Spleen (tissue), 11 donors: Measurements from ENCODE around the gene OR3A2. TPM values are rescaled to one million over a fixed set of nuclear protein-coding genes. Genes with fewer than 3 reads are reported as not detected.

Source experiments
- polyA plus RNA-seq, 3 donors: library from polyadenylated mRNA; stranded (reverse); fragments of 200-250 nt; gene quantifications; one replicate each; pipeline ENCODE4 v1.2.1, GENCODE V29; 2013
- small RNA-seq, 4 donors: library from RNA; depleted of rRNA; stranded (forward); fragments of <200 nt; gene quantifications; one replicate each; pipeline ENCODE3, GENCODE V24; 2016
- total RNA-seq, 7 donors: library from RNA; depleted of rRNA in 3 of 7; stranded (reverse); fragments of >200 nt in 3 of 7; fragmentation: NEBNext Ultra II Directional in 4 of 7; extraction: Animal tissue kit (Norgen Biotek cat#: 25700) in 4 of 7; gene quantifications; one replicate each; pipeline versions ENCODE4 v1.1.0 to v1.2.1, GENCODE V29; 2016 to 2021
- donor health status: healthy with polysubstance abuse.
- donor health status: DM: no; HTN: no; CAD: no; lungs with moderate emphysema.
- donor health status: DM: no; HTN: no; CAD: no.
- donor health status: Bipolar disorder and iron deficiency.
- donor health status: healthy.
- donor health status: DM: no; HTN: no; CAD: no.
- donor health status: DM: yes; HTN: yes; CAD: no.

The OR3A2 gene
- total and polyA plus RNA-seq, 10 donors, result 0.23 to 1.6 (median 0.30) TPM; not detected in 7

Small RNA genes lying within 50 kb of the gene (small RNA-seq; reads per million reads assigned to genes)
- 0 reads per million in 4 donors for gene OR1AC1P

Other genes with a start within 250 kb of the OR3A2 start
- gene OR1A2, start 188.8 kb downstream of the OR3A2 start, total RNA-seq, result not detected
- not detected for gene OR1A2, start 188.8 kb downstream of the OR3A2 start, polyA plus RNA-seq
- not detected for gene OR1A1, start 178.6 kb downstream of the OR3A2 start, total RNA-seq
- gene OR1A1, start 178.6 kb downstream of the OR3A2 start, polyA plus RNA-seq, result not detected
- gene OR3A1, start 87.9 kb downstream of the OR3A2 start, total RNA-seq, result under 1 TPM in 1 of 7 donors, not detected in 6; 0.32 TPM
- under 1 TPM in 1 of 3 donors, not detected in 2; 0.16 TPM for gene OR3A1, start 87.9 kb downstream of the OR3A2 start, polyA plus RNA-seq
- gene OR1E1, start 12.1 kb upstream of the OR3A2 start, total RNA-seq, result under 1 TPM in 1 of 7 donors, not detected in 6; 0.29 TPM
- not detected for gene OR1E1, start 12.1 kb upstream of the OR3A2 start, polyA plus RNA-seq
- gene OR3A3, start 25.1 kb upstream of the OR3A2 start, total RNA-seq, result under 1 TPM in 2 of 7 donors, not detected in 5; 0.60 to 0.85 TPM
- gene OR3A3, start 25.1 kb upstream of the OR3A2 start, polyA plus RNA-seq, result not detected
- not detected for gene OR1E2, start 47.5 kb upstream of the OR3A2 start, total RNA-seq
- not detected for gene OR1E2, start 47.5 kb upstream of the OR3A2 start, polyA plus RNA-seq
- gene SPATA22, start 85.5 kb upstream of the OR3A2 start, total RNA-seq, result under 1 TPM in 1 of 7 donors, not detected in 6; 0.54 TPM
- under 1 TPM; 0.22 to 0.80 (median 0.24) TPM for gene SPATA22, start 85.5 kb upstream of the OR3A2 start, polyA plus RNA-seq
- gene ASPA, start 89.7 kb upstream of the OR3A2 start, total RNA-seq, result 10 to 100 TPM in 1 of 7 donors, 1 to 10 TPM in 6; 1.4 to 10.8 (median 7.0) TPM
- gene ASPA, start 89.7 kb upstream of the OR3A2 start, polyA plus RNA-seq, result 1 to 10 TPM in 1 of 3 donors, under 1 TPM in 2; 0.86 to 1.6 (median 0.93) TPM
- 1 to 10 TPM in 5 of 7 donors, under 1 TPM in 2; 0.32 to 2.0 (median 1.2) TPM for gene TRPV3, start 171.5 kb upstream of the OR3A2 start, total RNA-seq
- under 1 TPM; 0.13 to 0.45 (median 0.20) TPM for gene TRPV3, start 171.5 kb upstream of the OR3A2 start, polyA plus RNA-seq
- 1 to 10 TPM; 2.1 to 6.8 (median 4.2) TPM for gene TRPV1, start 223.1 kb upstream of the OR3A2 start, total RNA-seq
- 1 to 10 TPM; 2.2 to 3.0 (median 2.5) TPM for gene TRPV1, start 223.1 kb upstream of the OR3A2 start, polyA plus RNA-seq
- gene SHPK, start 249.9 kb upstream of the OR3A2 start, total RNA-seq, result 10 to 100 TPM in 6 of 7 donors, 1 to 10 TPM in 1; 8.6 to 13.6 (median 10.4) TPM
- 1 to 10 TPM; 2.3 to 4.3 (median 2.6) TPM for gene SHPK, start 249.9 kb upstream of the OR3A2 start, polyA plus RNA-seq